Neural progenitor cell (in vitro differentiated cells): ENCODE data around the gene ARHGAP42. TPM values are rescaled to one million over a fixed set of nuclear protein-coding genes. Genes with fewer than 3 reads are reported as not detected.

ENCODE experiments used
- DNase-seq: peaks from one replicate; pipeline ENCODE4 v3.0.0-alpha.2; 2016; ENCODE audit warnings: low spot score
- H2AFZ ChIP-seq: fragments of 200-600 bp; sonication (generic); replicated peaks from 2 replicates; pipeline ENCODE4 v1.6.1; 2016; ENCODE audit warnings: antibody characterized with exemption
- H3F3A ChIP-seq: fragments of 200-600 bp; sonication (generic); 2 replicates; pipeline ENCODE4 v1.6.1; 2016; ENCODE audit warnings: antibody characterized with exemption, low read depth
- H3K27ac ChIP-seq: fragments of 200-600 bp; sonication (generic); 2 replicates; pipeline ENCODE4 v1.5.1; 2016; ENCODE audit warnings: mild to moderate bottlenecking
- H3K27me3 ChIP-seq: fragments of 200-600 bp; sonication (generic); 2 replicates; pipeline ENCODE4 v1.6.1; 2016; ENCODE audit warnings: mild to moderate bottlenecking, moderate library complexity
- H3K36me3 ChIP-seq: fragments of 200-600 bp; sonication (generic); 2 replicates; pipeline ENCODE4 v1.5.1; 2016
- H3K4me1 ChIP-seq: fragments of 200-600 bp; sonication (generic); 2 replicates; pipeline ENCODE4 v1.6.1; 2016; ENCODE audit warnings: mixed run types
- H3K4me2 ChIP-seq: fragments of 200-600 bp; sonication (generic); 2 replicates; pipeline ENCODE4 v1.6.1; 2016
- H3K4me3 ChIP-seq: fragments of 200-600 bp; sonication (generic); 2 replicates; pipeline ENCODE4 v1.5.1; 2016
- H3K79me2 ChIP-seq: fragments of 200-600 bp; sonication (generic); 2 replicates; pipeline ENCODE4 v1.6.1; 2016; ENCODE audit warnings: low read depth
- H3K9ac ChIP-seq: fragments of 200-600 bp; sonication (generic); 2 replicates; pipeline ENCODE4 v1.6.1; 2016
- H3K9me3 ChIP-seq: fragments of 200-600 bp; sonication (generic); 2 replicates; pipeline ENCODE4 v1.5.1; 2016; ENCODE audit warnings: low read depth
- H4K20me1 ChIP-seq: fragments of 200-600 bp; sonication (generic); 2 replicates; pipeline ENCODE4 v1.6.1; 2016; ENCODE audit warnings: low read depth
- H3K27ac Mint-ChIP-seq: 3 replicates; pipeline ENCODE4 v1.8.0; 2021; ENCODE audit warnings: mixed read lengths
- H3K27me3 Mint-ChIP-seq: 2 replicates; pipeline ENCODE4 v1.8.0; 2022; ENCODE audit warnings: low read depth, mild to moderate bottlenecking, inconsistent platforms, moderate library complexity, mixed read lengths; ENCODE audit not compliant: insufficient read depth
- H3K36me3 Mint-ChIP-seq: 3 replicates; pipeline ENCODE4 v1.8.0; 2021; ENCODE audit warnings: mixed read lengths
- H3K4me1 Mint-ChIP-seq: 3 replicates; pipeline ENCODE4 v1.8.0; 2021; ENCODE audit warnings: mixed read lengths
- H3K4me3 Mint-ChIP-seq: 3 replicates; pipeline ENCODE4 v1.8.0; 2021; ENCODE audit warnings: mild to moderate bottlenecking, moderate library complexity, mixed read lengths
- H3K9me3 Mint-ChIP-seq: 3 replicates; pipeline ENCODE4 v1.8.0; 2020; ENCODE audit warnings: mixed read lengths
- EZH2 ChIP-seq: fragments of 200-600 bp; sonication (generic); IDR thresholded peaks from 2 replicates; pipeline ENCODE4 v1.6.1; 2017; ENCODE audit warnings: antibody characterized with exemption, mild to moderate bottlenecking, moderate library complexity
- EZH2phosphoT487 ChIP-seq: fragments of 200-600 bp; sonication (generic); IDR thresholded peaks from 2 replicates; pipeline ENCODE4 v1.6.1; 2017; ENCODE audit warnings: antibody characterized with exemption
- total RNA-seq: library from RNA; depleted of rRNA; stranded (reverse); fragments of >200 nt; gene quantifications from 2 replicates; pipeline ENCODE4 v1.2.3, GENCODE V29; 2015; ENCODE audit warnings: low replicate concordance
- TF ChIP-seq, protein P1 (sequence below): fragments of 200-600 bp; sonication (generic); IDR thresholded peaks from 2 replicates; pipeline ENCODE4 v1.5.1; 2017; ENCODE audit warnings: antibody characterized with exemption, mild to moderate bottlenecking

ARHGAP42 gene
- total RNA-seq, 1 donor from 2014 or later = 31.0 TPM

DNA sequence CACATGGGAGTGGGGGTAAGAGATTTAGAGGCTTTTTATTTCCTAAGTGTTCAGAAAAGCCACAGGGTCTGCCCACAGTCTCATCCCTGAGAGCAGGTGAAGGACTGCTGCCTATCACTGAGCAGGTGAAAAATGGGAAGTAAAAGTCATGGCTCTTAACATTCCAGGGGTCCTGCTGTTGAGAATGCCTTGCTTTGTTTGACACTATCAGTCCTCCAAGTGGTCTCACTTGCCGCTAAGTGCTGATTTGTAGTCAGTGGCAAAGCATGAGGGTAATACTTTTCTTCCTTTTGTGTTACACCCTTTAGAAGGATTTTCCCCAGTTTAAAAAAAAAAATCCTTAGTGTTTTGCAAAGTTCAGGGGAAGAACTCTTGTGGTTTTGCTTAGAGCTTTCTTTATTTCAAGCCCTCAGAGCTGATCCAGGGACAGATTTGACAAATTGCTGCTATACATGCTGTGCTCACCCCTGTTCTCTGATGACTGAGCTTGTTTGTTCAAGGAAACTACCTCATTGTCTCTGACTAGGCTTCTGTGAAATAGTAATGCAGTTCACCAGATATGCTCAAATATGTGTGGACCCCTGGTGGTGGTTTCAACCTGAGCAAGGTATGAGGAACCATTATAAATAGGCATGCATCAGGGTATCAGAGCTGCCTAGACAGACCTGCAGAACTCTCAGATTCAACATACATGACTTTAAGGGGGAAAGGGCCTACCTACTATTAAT is 141.0 kb downstream of the ARHGAP42 start:
- H3K4me3 Mint-ChIP-seq = no peak overlapping the region
- no peaks in the 10 kb centered on the region for H3K27me3 ChIP-seq
- H3K4me2 ChIP-seq = peak overlapping the region; percentile 14
- H3K4me3 ChIP-seq = no peak overlapping the region
- no peaks in the 10 kb centered on the region for H3K9me3 ChIP-seq
- H3K4me1 ChIP-seq = peaks cover 62% of the 10 kb centered on the region
- H3K9me3 Mint-ChIP-seq = no peaks in the 10 kb centered on the region
- H3K27me3 Mint-ChIP-seq = peaks cover 3% of the 10 kb centered on the region
- no peak overlapping the region for H3K27ac Mint-ChIP-seq
- H2AFZ ChIP-seq = no peak overlapping the region
- H4K20me1 ChIP-seq = no peaks in the 10 kb centered on the region
- H3K9ac ChIP-seq = no peak overlapping the region
- TF ChIP-seq, protein P1, sequence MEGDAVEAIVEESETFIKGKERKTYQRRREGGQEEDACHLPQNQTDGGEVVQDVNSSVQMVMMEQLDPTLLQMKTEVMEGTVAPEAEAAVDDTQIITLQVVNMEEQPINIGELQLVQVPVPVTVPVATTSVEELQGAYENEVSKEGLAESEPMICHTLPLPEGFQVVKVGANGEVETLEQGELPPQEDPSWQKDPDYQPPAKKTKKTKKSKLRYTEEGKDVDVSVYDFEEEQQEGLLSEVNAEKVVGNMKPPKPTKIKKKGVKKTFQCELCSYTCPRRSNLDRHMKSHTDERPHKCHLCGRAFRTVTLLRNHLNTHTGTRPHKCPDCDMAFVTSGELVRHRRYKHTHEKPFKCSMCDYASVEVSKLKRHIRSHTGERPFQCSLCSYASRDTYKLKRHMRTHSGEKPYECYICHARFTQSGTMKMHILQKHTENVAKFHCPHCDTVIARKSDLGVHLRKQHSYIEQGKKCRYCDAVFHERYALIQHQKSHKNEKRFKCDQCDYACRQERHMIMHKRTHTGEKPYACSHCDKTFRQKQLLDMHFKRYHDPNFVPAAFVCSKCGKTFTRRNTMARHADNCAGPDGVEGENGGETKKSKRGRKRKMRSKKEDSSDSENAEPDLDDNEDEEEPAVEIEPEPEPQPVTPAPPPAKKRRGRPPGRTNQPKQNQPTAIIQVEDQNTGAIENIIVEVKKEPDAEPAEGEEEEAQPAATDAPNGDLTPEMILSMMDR = peak; percentile 32
- TF ChIP-seq EZH2 = no peak
- H3K4me1 Mint-ChIP-seq = peaks cover 37% of the 10 kb centered on the region
- peaks cover 24% of the 10 kb centered on the region for H3F3A ChIP-seq
- no peaks in the 10 kb centered on the region for H3K36me3 Mint-ChIP-seq
- peak; percentile 54 for DNase-seq
- H3K36me3 ChIP-seq = no peaks in the 10 kb centered on the region
- H3K79me2 ChIP-seq = no peaks in the 10 kb centered on the region
- peak overlapping the region; percentile 62 for H3K27ac ChIP-seq

DNA sequence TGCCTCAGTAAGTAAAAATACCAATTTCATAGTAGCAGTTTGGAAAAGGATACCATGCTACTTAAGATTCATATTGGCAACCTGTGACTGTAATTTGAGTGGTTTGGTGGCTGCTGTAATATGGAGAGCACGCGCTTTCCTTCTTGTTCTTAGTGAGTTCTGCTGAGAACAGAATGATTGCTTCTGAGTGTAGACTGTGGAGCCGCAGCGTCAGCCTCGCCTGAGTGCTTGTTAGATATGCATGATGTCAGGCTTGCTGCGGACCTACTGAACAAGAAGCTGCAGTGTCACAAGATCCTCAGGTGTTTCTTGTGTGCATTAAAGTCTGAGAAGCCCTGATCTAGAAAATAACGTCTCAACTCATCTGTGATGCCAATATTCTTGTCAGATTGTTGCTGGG is 143.2 kb downstream of the ARHGAP42 start:
- Histone ChIP-seq H3K9me3 (no peaks in the 10 kb centered on the region), H3K27me3 (no peaks in the 10 kb centered on the region), H3K4me2 (peak overlapping the region; percentile 3), H3K36me3 (no peaks in the 10 kb centered on the region), H3K9ac (no peak overlapping the region), H3K4me3 (no peak overlapping the region), H3K27ac (no peak overlapping the region), H3K4me1 (peaks cover 48% of the 10 kb centered on the region), H4K20me1 (no peaks in the 10 kb centered on the region), H3F3A (peaks cover 24% of the 10 kb centered on the region), H2AFZ (no peak overlapping the region), H3K79me2 (no peaks in the 10 kb centered on the region)
- Mint-ChIP-seq H3K4me3 (no peak overlapping the region), H3K9me3 (no peaks in the 10 kb centered on the region), H3K36me3 (no peaks in the 10 kb centered on the region), H3K4me1 (peaks cover 29% of the 10 kb centered on the region), H3K27ac (no peak overlapping the region), H3K27me3 (peaks cover 3% of the 10 kb centered on the region)
- peak; percentile 30 for DNase-seq
- TF ChIP-seq EZH2 (no peak), EZH2phosphoT487 (no peak)
- TF ChIP-seq, protein P1 = no peak

DNA sequence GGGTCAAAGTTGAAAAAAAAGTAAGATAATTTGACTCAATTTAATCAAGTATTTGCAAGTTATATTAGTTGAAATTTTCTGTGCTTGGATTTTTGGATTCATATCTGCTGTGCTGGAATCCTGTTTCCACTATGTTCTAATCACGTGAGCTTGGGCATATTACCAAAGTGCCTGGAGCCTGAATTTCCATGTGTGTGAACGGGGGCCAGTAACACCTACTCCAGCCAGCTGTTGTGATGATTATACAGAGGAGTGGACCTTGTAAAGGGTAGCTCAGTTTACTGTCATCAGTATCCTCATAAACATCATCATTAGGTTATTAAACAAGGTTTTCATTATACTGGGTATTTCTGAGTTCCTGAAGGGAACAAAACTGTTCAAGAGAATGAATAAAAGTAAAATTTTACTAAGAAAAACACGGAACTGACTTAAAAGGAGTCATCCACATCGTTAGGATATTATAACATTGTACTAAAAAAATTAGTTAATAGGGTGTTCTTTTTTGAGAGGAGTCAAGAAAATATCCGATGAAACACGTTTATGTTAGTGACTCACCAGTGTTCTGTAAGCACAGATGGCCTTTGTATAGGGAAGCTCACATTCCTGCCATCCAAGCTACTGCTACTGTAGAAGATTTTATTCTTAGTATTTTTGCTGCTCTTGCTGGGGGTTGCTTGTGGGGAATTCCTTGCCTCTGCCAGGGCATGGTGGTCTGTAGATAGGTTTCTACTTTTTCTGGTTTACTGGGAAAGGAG is 144.1 kb downstream of the ARHGAP42 start:
- Histone ChIP-seq H3K27me3 (no peaks in the 10 kb centered on the region), H3K9me3 (no peaks in the 10 kb centered on the region), H3K4me1 (peaks cover 39% of the 10 kb centered on the region), H3K4me3 (no peak overlapping the region), H3K4me2 (no peak overlapping the region), H3K27ac (no peak overlapping the region), H2AFZ (no peak overlapping the region), H3F3A (peaks cover 24% of the 10 kb centered on the region), H3K79me2 (no peaks in the 10 kb centered on the region), H3K36me3 (no peaks in the 10 kb centered on the region), H4K20me1 (no peaks in the 10 kb centered on the region), H3K9ac (no peak overlapping the region)
- TF ChIP-seq, protein P1 = no peak
- TF ChIP-seq EZH2 = no peak
- no peak for TF ChIP-seq EZH2phosphoT487
- Mint-ChIP-seq H3K4me1 (peaks cover 21% of the 10 kb centered on the region), H3K27ac (no peak overlapping the region), H3K9me3 (no peaks in the 10 kb centered on the region), H3K27me3 (peaks cover 3% of the 10 kb centered on the region), H3K36me3 (no peaks in the 10 kb centered on the region), H3K4me3 (no peak overlapping the region)
- no peak for DNase-seq
